ENCODE results near the gene CHRNG. TPM values are rescaled to one million over a fixed set of nuclear protein-coding genes. Genes with fewer than 3 reads are reported as not detected.

CHRNG gene
- total RNA-seq, 1 donor from 2014 or later: not detected

DNA sequence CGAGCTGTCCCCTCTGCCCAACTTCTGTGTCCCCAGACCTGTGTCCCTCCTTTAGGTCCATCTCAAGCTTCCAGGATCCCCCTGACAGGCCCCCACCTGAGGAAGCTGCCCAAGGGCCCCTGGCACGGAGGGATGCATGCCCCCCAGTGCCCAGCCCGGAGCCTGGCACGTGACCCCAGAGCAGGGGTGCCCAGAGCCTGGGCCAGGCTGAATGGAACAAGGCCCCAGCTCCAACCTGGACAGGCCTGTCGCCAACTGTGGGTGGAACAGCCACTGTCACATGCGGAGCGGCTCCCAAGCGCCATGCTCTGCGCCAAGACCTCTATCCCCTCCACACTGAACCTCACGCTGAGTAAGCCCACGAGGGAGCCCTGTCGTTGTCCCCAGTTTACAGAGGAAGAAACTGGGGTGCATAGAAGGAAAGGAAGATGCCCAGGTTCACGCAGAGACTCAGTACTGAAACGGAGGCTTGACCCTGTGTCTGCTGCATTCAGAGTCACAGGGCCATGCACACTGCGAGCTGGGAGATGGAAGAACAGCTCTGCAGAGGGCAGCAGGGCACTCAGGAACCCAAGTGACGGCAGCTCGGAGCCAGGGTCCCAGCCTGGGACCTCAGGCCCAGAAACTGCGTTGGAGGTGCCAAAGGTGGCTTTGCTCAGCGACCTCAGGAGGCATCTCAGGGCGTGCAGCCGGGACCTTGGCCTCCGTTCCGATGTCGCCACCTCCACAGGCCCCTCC, 46.4 kb upstream of the CHRNG start:
- Histone ChIP-seq H3K27me3 (ENCODE audit: low read depth) (peaks cover 34% of the 10 kb centered on the region), H3K27ac (replicated peaks) (no peak overlapping the region), H3K4me3 (no peak overlapping the region), H3K9me3 (replicated peaks) (no peaks in the 10 kb centered on the region), H3K4me1 (no peaks in the 10 kb centered on the region), H3K36me3 (no peaks in the 10 kb centered on the region)
- DNase-seq: no peak
- TF ChIP-seq, protein P1, sequence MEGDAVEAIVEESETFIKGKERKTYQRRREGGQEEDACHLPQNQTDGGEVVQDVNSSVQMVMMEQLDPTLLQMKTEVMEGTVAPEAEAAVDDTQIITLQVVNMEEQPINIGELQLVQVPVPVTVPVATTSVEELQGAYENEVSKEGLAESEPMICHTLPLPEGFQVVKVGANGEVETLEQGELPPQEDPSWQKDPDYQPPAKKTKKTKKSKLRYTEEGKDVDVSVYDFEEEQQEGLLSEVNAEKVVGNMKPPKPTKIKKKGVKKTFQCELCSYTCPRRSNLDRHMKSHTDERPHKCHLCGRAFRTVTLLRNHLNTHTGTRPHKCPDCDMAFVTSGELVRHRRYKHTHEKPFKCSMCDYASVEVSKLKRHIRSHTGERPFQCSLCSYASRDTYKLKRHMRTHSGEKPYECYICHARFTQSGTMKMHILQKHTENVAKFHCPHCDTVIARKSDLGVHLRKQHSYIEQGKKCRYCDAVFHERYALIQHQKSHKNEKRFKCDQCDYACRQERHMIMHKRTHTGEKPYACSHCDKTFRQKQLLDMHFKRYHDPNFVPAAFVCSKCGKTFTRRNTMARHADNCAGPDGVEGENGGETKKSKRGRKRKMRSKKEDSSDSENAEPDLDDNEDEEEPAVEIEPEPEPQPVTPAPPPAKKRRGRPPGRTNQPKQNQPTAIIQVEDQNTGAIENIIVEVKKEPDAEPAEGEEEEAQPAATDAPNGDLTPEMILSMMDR (IDR thresholded peaks at IDR 0.05; ENCODE audit: borderline replicate concordance): no peak
- intact Hi-C loops (cut with micrococcal nuclease): no loop called here

DNA sequence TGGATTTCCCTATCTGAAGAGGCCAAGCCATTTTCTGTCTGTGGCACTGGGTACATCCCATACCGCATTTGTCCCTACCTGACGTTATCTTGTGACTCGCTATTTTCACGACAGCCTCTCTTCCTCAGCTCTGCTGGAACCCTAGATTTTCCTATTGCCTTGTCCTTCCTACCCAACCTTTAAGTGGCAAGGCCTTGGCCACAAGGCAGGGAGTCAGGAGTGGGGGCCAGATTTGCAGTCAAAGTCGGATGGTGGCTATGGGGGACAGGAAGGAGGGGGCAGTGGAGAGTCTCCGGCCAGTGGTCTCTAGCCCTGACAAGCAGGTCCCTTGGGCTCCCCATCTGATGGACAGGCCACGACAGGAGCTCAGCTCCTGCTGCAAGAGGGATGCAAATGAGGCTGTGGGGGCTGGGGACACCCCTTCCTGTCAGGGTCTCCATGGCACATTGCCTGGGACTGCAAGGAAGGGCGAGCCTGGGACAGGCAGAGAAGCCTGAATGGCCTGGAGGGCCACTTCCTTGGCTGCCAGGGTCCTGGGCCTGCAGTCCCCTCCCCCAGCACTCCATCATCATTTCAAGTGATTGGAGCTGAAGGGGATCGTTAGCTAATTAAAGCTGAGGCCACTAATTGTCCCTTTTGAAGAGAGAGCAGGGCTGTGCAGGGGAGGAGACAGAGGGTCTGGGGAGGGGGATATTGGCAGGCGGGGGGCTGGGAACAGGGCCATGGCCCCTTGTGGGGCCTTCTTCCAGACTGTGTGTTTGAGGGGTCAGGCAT, 45.6 kb upstream of the CHRNG start:
- intact Hi-C loops (cut with micrococcal nuclease): no loop called here
- H3K27ac ChIP-seq (replicated peaks): no peak overlapping the region
- no peaks in the 10 kb centered on the region for H3K4me1 ChIP-seq
- no peaks in the 10 kb centered on the region for H3K36me3 ChIP-seq
- no peaks in the 10 kb centered on the region for H3K9me3 ChIP-seq (replicated peaks)
- no peak overlapping the region for H3K4me3 ChIP-seq
- no peak for DNase-seq
- TF ChIP-seq, protein P1 (IDR thresholded peaks at IDR 0.05; ENCODE audit: borderline replicate concordance): no peak
- H3K27me3 ChIP-seq (ENCODE audit: low read depth): peaks cover 27% of the 10 kb centered on the region

DNA sequence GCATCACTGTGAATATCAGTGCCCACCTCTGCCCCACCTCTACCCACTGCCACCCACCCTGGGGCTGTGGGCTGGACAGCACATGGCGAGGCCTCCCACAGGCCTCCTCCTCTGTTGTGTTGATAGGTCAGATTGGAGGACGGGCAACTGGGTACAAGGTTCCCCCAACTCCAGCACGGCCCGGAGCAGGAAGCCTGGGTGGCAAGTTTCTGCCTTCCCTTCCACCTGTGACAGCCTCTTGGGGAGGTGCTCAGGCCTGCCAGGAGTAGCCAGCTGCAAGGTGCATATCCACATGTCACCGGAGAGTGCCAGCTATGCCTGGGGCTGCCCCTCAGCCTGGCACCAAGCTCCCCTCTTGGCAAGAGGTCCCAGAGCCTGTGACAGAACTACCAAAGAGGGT, 45.0 kb upstream of the CHRNG start:
- Histone ChIP-seq H3K27ac (replicated peaks) (no peak overlapping the region), H3K36me3 (no peaks in the 10 kb centered on the region), H3K4me1 (no peaks in the 10 kb centered on the region), H3K9me3 (replicated peaks) (no peaks in the 10 kb centered on the region), H3K4me3 (no peak overlapping the region), H3K27me3 (ENCODE audit: low read depth) (peaks cover 23% of the 10 kb centered on the region)
- DNase-seq: no peak
- TF ChIP-seq, protein P1 (IDR thresholded peaks at IDR 0.05; ENCODE audit: borderline replicate concordance): no peak
- intact Hi-C loops (cut with micrococcal nuclease): no loop called here

DNA sequence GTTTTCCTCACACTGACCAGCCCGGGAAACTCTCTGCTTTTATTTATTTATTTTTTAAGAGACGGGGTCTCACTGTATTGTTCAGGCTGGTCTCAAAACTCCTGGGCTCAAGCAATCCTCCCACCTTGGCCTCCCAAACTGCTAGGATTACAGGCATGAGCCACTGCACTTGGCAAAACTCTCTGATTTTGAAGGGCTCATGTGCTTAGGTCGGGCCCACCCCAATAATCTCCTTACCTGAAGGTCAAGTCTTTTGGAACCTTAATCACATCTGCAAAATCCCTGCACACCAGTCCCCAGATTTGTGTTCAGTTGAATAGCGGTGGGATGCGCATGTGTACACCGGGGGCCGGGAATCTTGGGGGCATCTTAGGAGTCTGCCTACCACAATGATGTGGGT, 44.2 kb upstream of the CHRNG start:
- TF ChIP-seq, protein P1 (IDR thresholded peaks at IDR 0.05; ENCODE audit: borderline replicate concordance): no peak
- DNase-seq: no peak
- H3K36me3 ChIP-seq: no peaks in the 10 kb centered on the region

DNA sequence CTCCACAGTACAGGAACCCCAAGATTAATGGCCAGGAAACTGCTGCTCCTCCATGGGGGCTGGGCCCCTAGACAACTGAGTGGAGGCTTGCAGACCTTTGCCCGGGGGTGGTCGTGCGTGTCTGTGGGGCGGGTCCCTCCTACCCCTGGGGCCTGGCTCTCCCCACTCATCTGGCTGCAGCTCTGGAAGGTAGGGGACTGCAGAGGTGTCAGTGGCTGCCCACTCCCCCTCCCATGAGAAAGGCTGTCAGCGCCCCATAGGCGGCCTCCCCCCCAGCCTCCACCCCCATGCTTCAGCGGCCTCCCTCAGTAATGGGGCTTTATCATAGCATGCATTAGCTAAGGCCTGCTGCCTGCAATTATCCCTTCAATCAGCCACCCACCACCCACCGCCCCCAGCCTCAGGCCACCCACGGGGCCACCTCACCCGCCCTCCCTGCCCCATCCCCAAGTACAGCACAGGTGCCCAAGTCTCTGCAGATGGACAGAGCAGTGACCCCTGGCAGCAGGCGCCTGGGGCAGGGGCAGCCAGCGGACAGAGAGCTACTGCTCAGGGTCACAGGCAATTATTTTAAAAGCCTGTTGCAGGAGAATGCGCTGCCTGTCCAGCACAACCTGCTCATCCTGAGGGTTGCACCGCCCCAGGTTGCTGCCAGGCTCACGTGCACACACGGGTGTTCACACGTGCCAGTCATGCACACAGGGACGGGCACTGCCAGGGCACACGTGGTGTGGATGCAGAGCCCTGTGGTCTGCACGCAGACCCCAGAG, 42.8 kb upstream of the CHRNG start:
- Histone ChIP-seq H3K27ac (replicated peaks) (no peak overlapping the region), H3K4me1 (peaks cover 4% of the 10 kb centered on the region), H3K27me3 (ENCODE audit: low read depth) (peaks cover 15% of the 10 kb centered on the region), H3K36me3 (no peaks in the 10 kb centered on the region), H3K9me3 (replicated peaks) (no peaks in the 10 kb centered on the region), H3K4me3 (no peak overlapping the region)
- no peak for DNase-seq
- TF ChIP-seq, protein P1 (IDR thresholded peaks at IDR 0.05; ENCODE audit: borderline replicate concordance): no peak
- intact Hi-C loops (cut with micrococcal nuclease): no loop called here

More for the DNA sequence above, 44.2 kb upstream of the CHRNG start:
- H3K27ac ChIP-seq (replicated peaks): no peak overlapping the region
- no peaks in the 10 kb centered on the region for H3K9me3 ChIP-seq (replicated peaks)
- H3K4me3 ChIP-seq: no peak overlapping the region
- intact Hi-C loops (cut with micrococcal nuclease): no loop called here
- H3K27me3 ChIP-seq (ENCODE audit: low read depth): peaks cover 16% of the 10 kb centered on the region
- H3K4me1 ChIP-seq: no peaks in the 10 kb centered on the region
